Esophagus squamous epithelium (tissue), 5 donors: Measurements from ENCODE around the gene GSC2. TPM values are rescaled to one million over a fixed set of nuclear protein-coding genes. Genes with fewer than 3 reads are reported as not detected.

Experiments
- DNase-seq: peaks from one replicate; lab custom pipeline; 2025; lab: John Stamatoyannopoulos, UW
- H3K27ac ChIP-seq, 4 donors: fragments of 200-600 bp; sonication (generic); one replicate each; pipeline ENCODE4 v1.5.1; 2016 to 2019; ENCODE audit warnings: mild to moderate bottlenecking in 1 of 4
- H3K27me3 ChIP-seq, 4 donors: fragments of 200-600 bp; sonication (generic); 1 replicate in 3 of 4; 2 replicates in 1 of 4; pipeline versions ENCODE4 v1.5.1 to v1.6.0; 2017 to 2021; ENCODE audit warnings: antibody characterized with exemption in 1 of 4
- H3K36me3 ChIP-seq, 3 donors: fragments of 200-600 bp; sonication (generic); one replicate each; pipeline ENCODE4 v1.5.1; 2016 to 2019
- H3K4me1 ChIP-seq, 3 donors: fragments of 200-600 bp; sonication (generic); one replicate each; pipeline ENCODE4 v1.5.1; 2017 to 2019
- H3K4me3 ChIP-seq, 4 donors: fragments of 200-600 bp; sonication (generic); 1 replicate in 3 of 4; 2 replicates in 1 of 4; pipeline ENCODE4 v1.5.1; 2016 to 2019; ENCODE audit warnings: mild to moderate bottlenecking in 2 of 4, moderate library complexity in 1 of 4
- H3K9me3 ChIP-seq, 3 donors: fragments of 200-600 bp; sonication (generic); one replicate each; pipeline ENCODE4 v1.5.1; 2016 to 2019
- POLR2A ChIP-seq, 4 donors: fragments of 450-650 bp; IDR thresholded peaks; one replicate each; pipeline ENCODE4 v1.6.1; 2017; ENCODE audit warnings: antibody characterized with exemption in 4 of 4, mild to moderate bottlenecking in 4 of 4, moderate library complexity in 3 of 4
- WGBS, 2 donors: methylation state at CpG; one replicate each; pipeline ENCODE4 v1.1.5; 2018; 5-methylcytosine and 5-hydroxymethylcytosine counted together
- intact Hi-C: fragments of 100-400 bp; cut with DNase I; formaldehyde crosslinking; loops from one replicate; pipeline ENCODE4 v1.15.0; 2022
- total RNA-seq, 4 donors: library from RNA; depleted of rRNA; stranded (reverse); fragments of >200 nt; gene quantifications; one replicate each; pipeline ENCODE4 v1.1.0, GENCODE V29; 2016
- TF ChIP-seq, protein P1 (sequence below), 6 experiments: fragments of 450-650 bp in 4 of 6; fragments of 200-600 bp in 2 of 6; sonication (generic) in 2 of 6; IDR thresholded peaks; one replicate each; pipeline ENCODE4 v1.5.1; 2016 to 2019; ENCODE audit warnings: antibody characterized with exemption in 6 of 6, mild to moderate bottlenecking in 4 of 6, moderate library complexity in 4 of 6
- donor health status: DM: yes; HTN: yes; CAD: no.

The GSC2 gene
- total RNA-seq, 4 donors from 2014 or later = not detected

DNA sequence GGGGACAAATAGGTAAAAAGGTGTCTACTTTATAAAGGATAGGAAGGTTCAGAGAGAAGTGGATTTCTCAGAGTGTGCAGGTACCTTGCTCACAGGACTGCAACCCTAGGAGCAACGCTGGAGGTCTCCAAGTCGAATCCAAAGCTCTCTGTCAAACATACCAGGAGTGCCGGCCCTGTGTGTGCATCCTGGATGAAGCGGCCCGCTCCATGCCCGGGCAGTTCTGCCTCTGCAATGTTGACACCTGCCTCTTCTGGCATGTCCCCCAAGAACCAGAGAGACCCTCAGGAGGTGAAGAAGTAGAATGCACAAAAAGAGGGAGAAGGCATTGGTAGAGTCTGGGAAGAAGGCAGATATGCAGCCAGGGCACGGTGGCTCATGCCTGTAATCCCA, 22.1 kb downstream of the GSC2 start:
- peaks cover 22 to 56% (median 23%) of the 10 kb centered on the region in 3 donors for H3K4me1 ChIP-seq
- intact Hi-C loops = no loop called here
- no peak for DNase-seq
- no peak for TF ChIP-seq POLR2A (IDR thresholded peaks at IDR 0.05)
- TF ChIP-seq, protein P1, sequence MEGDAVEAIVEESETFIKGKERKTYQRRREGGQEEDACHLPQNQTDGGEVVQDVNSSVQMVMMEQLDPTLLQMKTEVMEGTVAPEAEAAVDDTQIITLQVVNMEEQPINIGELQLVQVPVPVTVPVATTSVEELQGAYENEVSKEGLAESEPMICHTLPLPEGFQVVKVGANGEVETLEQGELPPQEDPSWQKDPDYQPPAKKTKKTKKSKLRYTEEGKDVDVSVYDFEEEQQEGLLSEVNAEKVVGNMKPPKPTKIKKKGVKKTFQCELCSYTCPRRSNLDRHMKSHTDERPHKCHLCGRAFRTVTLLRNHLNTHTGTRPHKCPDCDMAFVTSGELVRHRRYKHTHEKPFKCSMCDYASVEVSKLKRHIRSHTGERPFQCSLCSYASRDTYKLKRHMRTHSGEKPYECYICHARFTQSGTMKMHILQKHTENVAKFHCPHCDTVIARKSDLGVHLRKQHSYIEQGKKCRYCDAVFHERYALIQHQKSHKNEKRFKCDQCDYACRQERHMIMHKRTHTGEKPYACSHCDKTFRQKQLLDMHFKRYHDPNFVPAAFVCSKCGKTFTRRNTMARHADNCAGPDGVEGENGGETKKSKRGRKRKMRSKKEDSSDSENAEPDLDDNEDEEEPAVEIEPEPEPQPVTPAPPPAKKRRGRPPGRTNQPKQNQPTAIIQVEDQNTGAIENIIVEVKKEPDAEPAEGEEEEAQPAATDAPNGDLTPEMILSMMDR (IDR thresholded peaks at IDR 0.05) = no peak
- no peak overlapping the region for H3K4me3 ChIP-seq
- 62 to 76% methylated on average over 2 to 7 of the region's 7 CpGs for WGBS, 2 donors
- no peaks in the 10 kb centered on the region for H3K27me3 ChIP-seq
- peaks cover 2 to 17% (median 3%) of the 10 kb centered on the region in 3 donors for H3K36me3 ChIP-seq
- peak overlapping the region in 1 of 4 donors; percentile 64 for H3K27ac ChIP-seq
- H3K9me3 ChIP-seq = no peaks in the 10 kb centered on the region

DNA sequence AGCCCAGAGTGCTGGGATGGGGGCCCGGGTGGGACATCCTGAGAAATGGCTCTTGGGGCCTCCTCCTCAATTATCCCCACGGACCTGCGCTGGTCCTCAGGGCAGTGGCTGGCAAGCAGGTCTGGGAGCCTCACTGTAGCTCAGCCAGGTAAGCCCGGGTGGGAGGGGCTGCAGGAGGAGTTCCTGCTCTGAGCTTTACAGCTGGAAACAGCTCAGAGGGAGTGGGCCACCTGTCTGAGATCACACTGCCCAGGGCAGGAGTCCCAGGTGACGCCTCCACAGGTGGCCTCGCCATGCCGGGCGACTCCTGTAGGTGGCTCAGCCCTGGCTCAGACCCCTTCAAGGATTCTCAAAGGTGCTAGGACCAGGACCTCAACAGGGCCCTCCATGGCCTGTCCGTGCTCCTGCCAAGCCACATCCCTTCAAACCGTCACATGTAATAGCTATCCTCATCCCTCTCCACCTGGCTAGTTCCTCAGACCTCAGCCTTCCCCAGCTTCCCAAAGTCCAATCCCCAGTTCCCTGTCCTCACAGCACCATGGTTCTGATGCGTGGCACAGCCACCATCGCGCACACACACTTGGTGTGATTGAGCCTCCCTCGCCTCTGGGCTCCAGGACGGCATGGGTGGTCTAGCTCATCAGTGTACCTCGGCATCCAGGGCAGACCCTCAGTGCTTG, 22.6 kb downstream of the GSC2 start:
- Histone ChIP-seq H3K27ac (peak overlapping the region in 3 of 4 donors; percentile 40 to 77 (median 66)), H3K9me3 (no peaks in the 10 kb centered on the region), H3K36me3 (peaks cover 0 to 11% (median 0%) of the 10 kb centered on the region in 3 donors), H3K27me3 (no peaks in the 10 kb centered on the region), H3K4me1 (peaks cover 26 to 62% (median 26%) of the 10 kb centered on the region in 3 donors), H3K4me3 (no peak overlapping the region)
- intact Hi-C loops = no loop called here
- WGBS, 2 donors = 66 to 77% methylated on average over 8 to 14 of the region's 16 CpGs
- TF ChIP-seq, protein P1 (IDR thresholded peaks at IDR 0.05) = peak in 1 of 6 experiments; percentile 35
- no peak for TF ChIP-seq POLR2A (IDR thresholded peaks at IDR 0.05)
- DNase-seq = no peak

DNA sequence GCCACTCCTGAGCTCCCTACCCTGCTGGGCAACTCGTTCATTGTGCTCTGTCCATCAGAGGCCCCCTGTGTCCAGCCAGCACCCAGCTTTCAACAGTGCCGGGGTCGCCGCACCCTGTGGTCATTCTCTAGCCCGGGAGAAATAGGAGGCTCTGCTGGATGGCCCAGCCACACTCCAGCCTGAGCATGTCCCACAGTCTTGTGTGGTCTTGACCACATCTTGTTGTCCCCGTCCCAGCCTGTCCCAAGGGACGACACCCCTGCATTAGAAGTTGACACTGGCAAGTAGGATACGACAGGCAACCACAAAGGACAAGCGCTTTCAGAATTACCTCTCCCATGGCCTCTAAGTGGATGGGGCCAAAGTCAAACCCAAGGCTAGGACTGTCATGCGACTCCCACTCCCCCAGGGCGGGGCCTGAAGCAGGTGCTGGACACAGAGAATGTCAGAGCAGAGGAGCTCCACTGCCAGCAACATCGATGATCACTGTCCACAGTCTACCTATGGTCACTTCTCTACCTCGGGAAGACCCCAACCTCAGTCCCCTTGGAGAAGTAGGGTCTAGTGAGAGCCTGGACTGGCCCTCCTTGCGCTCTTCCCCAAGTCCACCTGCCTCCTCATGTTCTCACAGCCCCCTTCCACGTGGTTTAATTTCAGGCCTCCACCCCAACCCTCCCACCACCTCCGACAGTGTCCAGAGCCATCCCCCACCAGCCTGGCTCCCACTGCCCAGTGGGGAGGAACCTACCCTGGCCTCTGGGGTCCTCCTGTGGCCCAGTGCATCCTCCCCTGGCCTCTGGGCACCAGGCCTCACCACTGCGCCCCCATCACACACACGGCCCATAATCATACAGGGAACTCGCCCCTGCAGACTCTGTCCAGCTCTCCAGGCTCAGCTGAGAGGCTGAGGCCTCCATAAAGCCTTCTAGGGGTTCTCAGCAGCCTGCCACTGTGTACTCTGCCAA, 23.5 kb downstream of the GSC2 start:
- H3K4me1 ChIP-seq = peaks cover 26 to 62% (median 26%) of the 10 kb centered on the region in 3 donors
- TF ChIP-seq POLR2A (IDR thresholded peaks at IDR 0.05) = no peak
- TF ChIP-seq, protein P1 (IDR thresholded peaks at IDR 0.05) = no peak
- DNase-seq = no peak
- WGBS, 2 donors = 69 to 84% methylated on average over 8 to 17 of the region's 19 CpGs
- H3K4me3 ChIP-seq = no peak overlapping the region
- H3K9me3 ChIP-seq = no peaks in the 10 kb centered on the region
- peaks cover 0 to 2% (median 0%) of the 10 kb centered on the region in 3 donors for H3K36me3 ChIP-seq
- no peaks in the 10 kb centered on the region for H3K27me3 ChIP-seq
- peak overlapping the region in 3 of 4 donors; percentile 40 to 77 (median 66) for H3K27ac ChIP-seq
- intact Hi-C loops = no loop called here

DNA sequence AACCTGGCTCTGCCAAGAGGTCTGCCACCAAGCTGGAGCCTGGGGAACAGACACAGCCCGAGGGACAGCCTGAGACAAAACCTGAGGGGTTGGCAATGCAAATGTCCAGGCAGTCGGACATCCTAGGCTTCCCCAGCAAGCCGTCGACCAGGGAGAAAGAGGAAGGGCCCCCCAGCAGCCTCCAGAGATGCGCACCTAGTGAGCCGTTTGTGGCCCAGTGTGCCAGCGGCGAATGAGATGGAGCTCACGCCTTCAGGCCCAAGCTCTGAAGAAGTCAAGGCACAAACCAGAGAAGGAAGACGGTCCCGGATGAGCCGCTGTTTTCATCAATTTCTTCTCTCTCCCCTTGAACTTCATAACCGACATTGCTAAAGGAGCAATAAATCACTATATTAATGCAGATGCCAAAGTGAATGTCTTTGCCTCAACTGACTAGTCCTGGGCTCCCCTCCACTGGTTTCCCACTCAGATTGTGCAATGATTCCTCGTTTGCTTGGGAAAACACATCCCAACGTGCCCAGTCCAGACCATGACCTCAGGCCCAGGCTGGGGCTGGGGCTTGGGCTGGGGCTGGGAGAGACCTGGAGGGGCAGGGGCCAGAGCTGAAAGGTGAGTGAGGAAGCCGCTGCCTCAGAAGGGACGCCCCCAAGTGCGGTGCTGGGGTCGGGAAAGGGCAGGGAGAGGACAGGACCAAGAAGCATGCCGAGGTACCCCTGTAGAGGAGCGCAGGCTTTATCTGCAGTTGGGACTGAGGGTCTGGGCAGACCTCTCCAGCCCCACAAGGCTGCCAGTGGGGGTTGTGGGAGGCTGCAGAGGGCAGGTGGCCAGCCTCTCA, 24.4 kb downstream of the GSC2 start:
- TF ChIP-seq, protein P1 (IDR thresholded peaks at IDR 0.05) = no peak
- TF ChIP-seq POLR2A (IDR thresholded peaks at IDR 0.05) = no peak
- intact Hi-C loops = no loop called here
- DNase-seq = no peak

More for the DNA sequence above, 24.4 kb downstream of the GSC2 start:
- H3K4me1 ChIP-seq = peaks cover 28 to 64% (median 29%) of the 10 kb centered on the region in 3 donors
- H3K36me3 ChIP-seq = no peaks in the 10 kb centered on the region
- no peaks in the 10 kb centered on the region for H3K27me3 ChIP-seq
- H3K4me3 ChIP-seq = no peak overlapping the region
- 63 to 85% methylated on average over 14 to 15 of the region's 21 CpGs for WGBS, 2 donors
- no peaks in the 10 kb centered on the region for H3K9me3 ChIP-seq
- no peak overlapping the region for H3K27ac ChIP-seq
